ENCODE measurements around the gene COL4A1.
"Not testable (repeated sequence)": the region's sequence is repeated elsewhere in the genome, so short reads cannot be mapped to it uniquely, and the experiment has no call there.

The COL4A1 gene

DNA sequence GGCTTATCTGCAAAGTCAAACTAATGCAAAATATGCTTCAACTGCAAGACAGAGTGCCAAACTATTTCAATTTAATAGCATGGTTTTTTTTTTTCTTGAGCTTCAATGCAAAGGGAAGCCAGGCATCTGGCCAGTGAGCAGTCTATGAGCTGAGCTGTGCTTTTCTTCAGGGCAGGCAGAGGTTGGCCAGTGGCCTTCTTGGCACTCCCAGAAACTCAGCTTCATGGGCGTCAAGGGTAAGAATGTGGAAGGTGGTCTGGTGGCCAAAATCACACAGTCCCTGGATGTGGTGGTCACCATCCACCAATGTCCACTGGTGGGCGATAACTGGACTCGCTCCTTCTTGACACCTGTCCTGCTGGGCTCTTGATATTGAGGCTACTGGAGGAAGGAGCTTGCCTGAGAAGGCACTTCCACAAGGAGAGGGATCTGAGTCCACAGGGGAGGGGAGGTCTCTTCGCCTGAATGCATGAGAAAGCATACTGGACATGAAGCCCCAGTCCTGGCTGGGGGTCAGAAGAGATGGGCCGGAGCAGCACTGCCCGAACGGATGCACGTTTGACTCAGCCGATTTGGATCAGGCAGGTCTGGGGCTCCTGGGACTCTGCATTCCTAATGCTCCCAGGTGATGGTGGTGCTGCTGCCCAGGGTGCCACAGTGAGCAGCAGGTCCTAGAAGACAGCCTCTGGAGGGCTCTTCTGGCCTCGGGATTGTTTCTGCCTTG, 17.2 kb upstream of the COL4A1 start:
- DNase-seq = no peak

DNA sequence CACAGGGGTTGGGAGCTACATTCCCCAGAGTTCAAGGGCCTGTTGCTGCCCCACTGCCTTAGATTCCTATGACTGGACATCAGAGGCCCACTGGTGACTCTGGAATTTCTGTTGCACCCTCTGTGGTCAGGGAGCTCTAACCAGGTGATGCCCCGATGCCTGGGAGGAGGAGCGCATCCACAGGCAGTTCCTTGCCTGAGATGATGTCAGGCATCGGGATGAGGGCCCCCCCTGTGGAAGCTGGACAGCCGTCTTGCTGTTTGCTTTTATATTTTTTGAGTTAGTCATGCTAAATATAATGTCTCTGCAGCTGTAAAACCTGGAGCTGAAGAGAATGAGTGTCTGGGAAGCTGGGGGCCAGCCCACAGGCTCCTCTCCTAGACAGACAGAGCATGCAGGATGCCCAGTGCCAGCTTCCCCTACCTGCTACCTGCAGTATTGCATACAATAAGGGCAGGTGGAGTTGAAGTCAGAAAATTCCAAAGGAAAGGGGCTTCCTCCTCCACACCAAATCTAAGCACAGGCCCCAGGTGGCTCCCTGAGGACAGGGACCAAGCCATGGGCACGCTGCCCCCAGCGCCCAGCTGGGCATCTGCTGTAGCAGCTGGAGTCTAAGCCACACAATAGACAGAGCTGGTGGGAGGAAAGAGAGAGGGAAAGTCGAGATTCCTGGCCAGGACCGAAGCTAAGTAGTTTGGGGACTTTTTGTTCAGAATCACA, 16.4 kb upstream of the COL4A1 start:
- DNase-seq = no peak

DNA sequence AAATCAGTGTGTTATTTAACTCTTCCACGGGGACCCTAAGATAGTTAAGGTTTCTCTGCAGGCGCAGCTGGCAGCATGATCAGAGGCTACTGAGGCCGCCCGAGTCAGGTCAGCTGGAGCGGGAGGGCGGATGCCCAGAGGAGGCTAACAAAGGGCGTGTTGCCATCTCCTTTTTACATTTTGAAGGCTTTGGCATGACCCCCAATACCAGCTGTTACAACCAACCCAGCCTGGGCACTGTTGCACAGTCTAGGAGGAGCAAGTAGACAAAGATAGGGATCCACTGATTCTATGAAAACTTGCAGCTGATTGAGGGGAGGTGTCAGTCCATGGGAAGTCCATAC, 15.8 kb upstream of the COL4A1 start:
- DNase-seq = no peak

DNA sequence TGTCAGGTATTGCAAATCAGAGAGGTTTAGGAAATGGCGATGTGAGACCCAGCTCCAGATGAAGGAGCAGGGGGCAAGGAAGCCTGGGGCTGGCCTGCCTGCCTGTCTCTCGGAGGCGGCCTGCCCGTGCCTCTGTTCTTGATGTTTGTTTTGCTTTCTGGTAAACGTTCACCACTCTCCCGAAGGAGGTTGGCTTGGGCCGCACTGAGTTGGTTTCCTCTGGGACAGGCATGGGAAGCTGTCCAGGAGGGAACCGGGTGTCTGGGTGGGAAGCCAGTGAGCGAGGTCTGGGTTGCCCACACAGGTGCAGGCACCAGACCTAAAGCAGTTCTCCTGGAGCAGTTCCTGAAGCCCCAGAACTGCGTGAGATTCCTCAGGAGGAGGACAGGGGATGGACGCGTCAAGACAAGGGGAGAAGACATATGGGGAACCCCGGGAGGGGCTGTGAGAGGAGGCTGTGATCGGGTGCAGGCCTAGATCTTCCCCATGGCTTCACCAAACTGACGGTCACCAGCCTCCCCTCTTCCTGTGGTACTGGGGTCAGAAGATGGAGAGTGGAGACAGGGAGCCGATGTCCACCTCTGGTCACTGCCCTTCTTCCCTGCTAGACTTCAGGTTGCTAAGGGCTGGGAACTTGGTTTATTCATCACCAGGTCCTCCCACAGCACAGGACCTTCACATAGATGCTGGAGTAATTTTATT, 15.3 kb upstream of the COL4A1 start:
- DNase-seq = no peak

- DNase-seq = not testable (repeated sequence)
These were observed 14.6 kb upstream of the COL4A1 start for GRCh38 chr13:110321573-110321972.

GRCh38 chr13:110320645-110321044, 13.7 kb upstream of the COL4A1 start:
- DNase-seq = no peak

DNA sequence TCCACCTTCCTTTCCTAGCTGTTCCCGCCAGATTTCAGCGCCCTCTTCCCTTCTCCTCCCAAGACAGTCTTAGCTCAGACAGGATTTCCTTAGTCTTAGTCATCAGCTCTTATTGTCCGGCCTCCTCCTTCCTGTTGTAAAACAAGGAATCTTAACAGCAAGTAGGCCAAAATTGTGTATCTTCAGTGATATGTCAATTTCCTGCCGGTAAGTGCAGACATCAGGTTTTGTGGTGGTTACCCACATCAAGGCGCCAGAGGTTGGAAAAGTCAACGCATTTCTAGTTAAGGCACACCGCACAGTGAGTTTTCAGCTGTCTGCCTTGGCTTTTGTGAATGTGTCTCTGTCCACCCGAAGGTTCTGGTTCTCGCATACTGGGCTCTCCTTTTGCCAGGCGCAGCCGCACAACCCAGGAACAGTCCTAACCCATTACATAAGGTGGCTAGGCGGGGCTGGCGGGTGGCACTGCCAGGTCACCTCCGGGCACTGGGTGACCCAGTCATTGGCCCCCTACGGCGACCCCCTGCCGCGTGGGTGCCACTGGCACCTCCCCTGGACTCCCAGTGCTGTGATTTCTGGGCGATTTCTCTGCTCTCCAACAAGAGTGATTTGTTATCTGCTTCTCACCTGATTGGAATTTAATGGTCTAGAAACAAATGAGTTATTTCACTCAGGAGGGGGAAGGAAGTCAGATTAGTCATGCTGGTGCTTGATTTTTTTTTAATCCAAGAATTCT, 13.0 kb upstream of the COL4A1 start:
- peak; percentile 61 for DNase-seq

DNA sequence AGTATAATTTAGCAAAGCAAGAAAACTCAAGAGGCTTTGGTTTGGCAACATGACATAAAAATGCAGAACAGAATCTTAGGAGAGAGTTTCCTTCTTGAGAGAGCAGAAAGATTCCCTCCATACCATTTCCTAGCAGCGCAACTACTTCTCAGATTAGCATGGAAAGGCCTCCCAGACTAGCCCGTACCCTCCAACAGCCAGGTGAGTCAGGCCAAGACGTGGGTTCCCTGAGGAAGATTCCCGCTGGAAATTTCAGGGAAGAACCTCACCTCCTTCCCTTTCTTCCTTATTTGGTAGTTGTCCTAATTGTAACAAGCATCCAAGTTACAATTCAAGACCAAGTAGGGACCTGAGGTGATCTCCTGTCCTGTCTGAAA, 12.4 kb upstream of the COL4A1 start:
- no peak for DNase-seq

DNA sequence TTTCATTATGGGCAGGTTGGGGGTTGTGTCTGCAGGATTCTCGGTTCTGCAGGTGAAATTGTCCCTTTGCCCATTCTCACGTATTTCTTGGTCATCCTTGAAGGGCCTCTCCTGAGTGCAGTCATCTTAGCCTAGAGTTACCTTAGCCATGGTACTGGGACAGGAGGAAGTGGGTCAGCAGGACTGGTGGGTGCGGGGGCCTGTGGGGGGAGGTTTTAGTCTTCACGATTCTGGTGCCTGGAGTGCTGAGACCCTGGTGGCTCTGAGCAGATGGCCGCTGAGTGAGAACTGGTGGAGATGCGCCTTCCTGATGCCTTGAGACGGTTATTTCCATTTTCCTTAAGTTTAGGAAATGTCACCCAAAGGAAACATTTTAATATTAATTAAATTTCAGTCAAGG, 12.0 kb upstream of the COL4A1 start:
- no peak for DNase-seq

DNA sequence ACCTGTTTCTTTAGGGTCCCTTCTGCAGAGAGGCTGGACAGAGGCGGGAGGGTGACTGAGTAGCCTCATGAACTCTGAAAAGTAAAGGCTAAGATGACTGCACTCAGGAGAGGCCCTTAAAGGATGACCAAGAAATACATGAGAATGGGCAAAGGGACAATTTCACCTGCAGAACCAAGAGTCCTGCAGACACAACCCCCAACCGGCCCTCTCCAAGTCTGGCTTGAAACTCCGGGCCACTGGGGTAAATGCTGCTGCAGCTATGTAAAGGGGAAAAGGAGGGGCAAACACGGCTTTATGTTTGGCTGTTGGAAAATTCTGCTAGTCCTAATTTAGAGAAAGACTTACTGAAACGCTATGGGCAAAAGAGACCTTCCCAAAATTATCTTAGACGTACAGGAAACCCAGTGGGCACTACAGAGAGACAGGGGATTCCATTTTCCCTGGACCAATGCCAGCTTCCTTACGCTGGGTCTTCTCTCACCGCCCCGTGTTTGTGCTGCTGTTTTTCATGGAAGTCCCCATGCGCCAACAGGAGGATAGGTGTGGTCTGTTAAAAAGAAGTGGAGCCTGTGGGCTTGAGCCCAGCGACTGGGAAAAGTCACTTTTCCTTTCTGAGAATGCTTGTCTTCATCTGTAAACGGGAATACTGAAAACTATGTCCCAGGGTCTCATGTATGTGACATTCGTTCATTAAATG, 10.7 kb upstream of the COL4A1 start:
- no peak for DNase-seq

DNA sequence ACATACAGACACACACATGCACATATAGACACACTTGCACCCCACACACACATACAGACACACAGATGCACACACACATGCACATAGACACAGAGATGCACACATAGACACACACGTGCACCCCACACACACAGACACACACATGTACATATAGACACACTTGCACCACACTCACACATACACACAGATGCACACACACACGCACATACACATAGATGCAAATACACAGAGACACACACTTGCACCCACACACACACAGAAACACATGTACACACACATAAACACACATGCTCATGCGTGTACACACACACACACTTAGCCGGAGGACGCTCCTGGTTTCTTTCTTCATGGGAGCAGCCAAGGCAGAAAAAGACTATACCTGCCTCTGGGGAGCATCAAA, 10.1 kb upstream of the COL4A1 start:
- DNase-seq = no peak

- no peak for DNase-seq
These were observed 9.2 kb upstream of the COL4A1 start for GRCh38 chr13:110316196-110316595.

DNA sequence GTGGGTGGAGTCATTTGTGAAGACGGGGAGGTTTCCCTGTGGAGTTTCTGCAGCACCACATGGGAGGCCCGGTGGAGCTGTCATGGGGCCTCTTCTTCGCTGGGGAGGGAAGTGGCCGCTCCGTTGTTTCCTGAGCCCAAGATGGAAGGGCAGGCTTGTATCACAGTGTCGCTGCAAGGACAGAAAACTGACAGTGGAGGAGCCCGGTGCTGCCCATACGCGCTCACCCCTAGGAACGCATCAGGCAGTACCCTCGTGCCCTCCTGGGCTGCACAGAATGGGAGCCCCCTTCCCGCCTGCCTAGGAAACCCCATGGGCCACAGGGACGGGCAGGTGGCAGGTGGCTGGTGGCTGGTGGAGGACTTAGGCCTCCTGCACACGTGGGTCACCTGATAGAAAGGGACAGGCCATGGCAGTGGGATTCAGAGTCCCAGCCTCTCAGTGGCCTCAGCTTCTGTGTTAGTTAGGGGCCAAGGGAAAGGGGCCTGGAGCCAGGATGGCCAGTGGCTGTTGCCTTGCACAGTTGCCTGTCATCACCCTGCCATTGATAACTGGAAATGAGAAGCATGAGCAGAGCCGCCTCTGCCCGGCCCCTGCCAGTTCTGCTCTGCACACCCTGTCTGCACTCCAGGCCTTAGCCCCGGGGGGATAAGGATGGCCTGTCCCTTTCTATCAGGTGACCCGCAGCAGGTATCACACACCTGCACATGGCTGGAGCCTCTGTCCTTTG, 7.7 kb upstream of the COL4A1 start:
- no peak for DNase-seq

DNA sequence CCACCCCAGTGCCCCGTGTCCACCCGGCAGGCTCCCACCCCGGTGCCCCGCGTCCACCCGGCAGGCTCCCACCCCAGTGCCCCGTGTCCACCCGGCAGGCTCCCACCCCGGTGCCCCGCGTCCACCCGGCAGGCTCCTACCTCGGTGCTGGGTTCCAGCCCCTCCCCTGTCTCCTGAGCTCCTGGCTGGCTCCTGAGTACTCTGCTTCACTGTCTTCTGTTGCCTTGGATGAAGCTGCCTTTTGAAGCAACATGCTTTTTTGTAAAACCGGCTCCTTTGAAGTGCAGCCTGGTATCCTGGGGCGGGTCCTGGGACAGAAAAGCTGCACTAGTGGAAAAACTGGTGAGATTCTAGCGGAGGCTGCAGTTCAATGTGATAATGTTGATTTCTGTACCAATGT, 6.8 kb upstream of the COL4A1 start:
- DNase-seq = not testable (repeated sequence)

- DNase-seq = not testable (repeated sequence)
These were observed 6.3 kb upstream of the COL4A1 start for GRCh38 chr13:110313261-110313660.

DNA sequence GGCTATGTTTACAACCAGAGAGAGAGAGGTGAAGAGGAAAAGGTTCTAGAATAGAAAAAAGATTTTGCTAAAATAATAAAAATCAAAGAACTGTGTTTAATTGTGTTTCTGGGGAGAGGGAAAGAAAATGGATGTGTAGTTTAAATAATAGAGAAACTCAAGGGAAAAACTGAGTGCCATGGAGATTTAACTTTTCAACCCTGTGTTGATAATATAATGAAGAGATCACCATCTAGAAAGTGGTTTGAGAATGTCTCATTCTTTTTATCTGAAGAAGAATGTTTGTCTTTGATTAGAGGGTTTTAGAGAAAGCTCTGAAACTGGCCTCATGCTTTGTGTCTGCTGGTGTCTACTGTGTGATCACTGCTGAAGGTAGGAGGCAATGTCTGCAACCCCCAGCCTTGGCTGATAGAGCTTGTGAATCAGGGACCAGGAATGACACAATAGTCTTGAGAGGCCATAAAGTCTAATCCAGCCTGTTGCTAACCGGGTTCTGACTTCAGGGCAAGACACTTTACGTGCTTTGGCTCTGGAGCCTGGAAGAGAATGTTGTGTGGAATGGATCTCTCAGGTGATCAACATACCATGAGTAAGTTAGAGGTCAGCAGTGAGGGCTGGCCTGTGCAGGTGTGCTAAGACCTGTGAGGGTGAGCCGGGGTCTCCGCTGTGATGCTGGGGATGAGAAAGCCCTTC, 5.5 kb upstream of the COL4A1 start:
- no peak for DNase-seq

- no peak for DNase-seq
These were observed 4.7 kb upstream of the COL4A1 start for GRCh38 chr13:110311443-110312338.

GRCh38 chr13:110310541-110311442, 3.8 kb upstream of the COL4A1 start:
- no peak for DNase-seq
